Measurements from ENCODE around the gene RAB11B. TPM values are rescaled to one million over a fixed set of nuclear protein-coding genes. Genes with fewer than 3 reads are reported as not detected.

Gene RAB11B
- total and polyA plus RNA-seq, 9 of the 15 experiments (the other 6 are each of a cell fraction or from before 2014, with no cell fraction given), result 0.74 to 71.0 (median 13.8) TPM

- TF ChIP-seq, protein P1, sequence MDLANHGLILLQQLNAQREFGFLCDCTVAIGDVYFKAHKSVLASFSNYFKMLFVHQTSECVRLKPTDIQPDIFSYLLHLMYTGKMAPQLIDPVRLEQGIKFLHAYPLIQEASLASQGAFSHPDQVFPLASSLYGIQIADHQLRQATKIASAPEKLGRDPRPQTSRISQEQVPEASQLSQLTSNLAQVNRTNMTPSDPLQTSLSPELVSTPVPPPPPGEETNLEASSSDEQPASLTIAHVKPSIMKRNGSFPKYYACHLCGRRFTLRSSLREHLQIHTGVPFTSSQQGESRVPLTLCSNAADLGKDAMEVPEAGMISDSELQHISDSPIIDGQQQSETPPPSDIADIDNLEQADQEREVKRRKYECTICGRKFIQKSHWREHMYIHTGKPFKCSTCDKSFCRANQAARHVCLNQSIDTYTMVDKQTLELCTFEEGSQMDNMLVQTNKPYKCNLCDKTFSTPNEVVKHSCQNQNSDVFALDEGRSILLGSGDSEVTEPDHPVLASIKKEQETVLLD (IDR thresholded peaks at IDR 0.05), result peak; percentile 57; the same call in 1 of the 2 replicates
- TF ChIP-seq ZNF764 (CRISPR knock-in tag; IDR thresholded peaks at IDR 0.05; ENCODE audit: low read depth) (no peak), ZBTB26 (CRISPR knock-in tag; IDR thresholded peaks at IDR 0.05) (no peak), ZNF282 (CRISPR knock-in tag; IDR thresholded peaks at IDR 0.05) (no peak), ZBED1 (IDR thresholded peaks at IDR 0.05) (0 out of 2 replicates have a peak, but pooled peaks have one; percentile 61), PCBP2 (IDR thresholded peaks at IDR 0.05; ENCODE audit: low read depth, low read length, poor library complexity, severe bottlenecking) (no peak), THRAP3 (IDR thresholded peaks at IDR 0.05; ENCODE audit: borderline replicate concordance) (no peak), RCOR1 (IDR thresholded peaks at IDR 0.05; ENCODE audit: borderline replicate concordance in 1 of 2, low read depth in 2 of 2, low read length in 2 of 2) (peak in 1 of 2 experiments; percentile 80; a peak in 1 of 4 replicates), KLF16 (IDR thresholded peaks at IDR 0.05) (0 out of 2 replicates have a peak, but pooled peaks have one; percentile 38), CEBPG (CRISPR knock-in tag; IDR thresholded peaks at IDR 0.05) (no peak), CEBPG (tag; conservative IDR thresholded peaks at IDR 0.05 in 1 of 2, IDR thresholded peaks at IDR 0.05 in 1 of 2) (no peak), RBM17 (IDR thresholded peaks at IDR 0.05; ENCODE audit: borderline replicate concordance, low read depth, low read length) (no peak), ZNF668 (CRISPR knock-in tag; IDR thresholded peaks at IDR 0.05) (no peak), NBN (IDR thresholded peaks at IDR 0.05; ENCODE audit: low read depth) (peak; percentile 58; the same call in 1 of the 2 replicates), TAF15 (IDR thresholded peaks at IDR 0.05; ENCODE audit: low read depth, low read length) (no peak), TFAM (CRISPR knock-in tag; conservative IDR thresholded peaks at IDR 0.05) (no peak), TAF7 (tag; IDR thresholded peaks at IDR 0.05) (no peak), ZBTB17 (CRISPR knock-in tag; IDR thresholded peaks at IDR 0.05) (0 out of 2 replicates have a peak, but pooled peaks have one; percentile 51), CREM (IDR thresholded peaks at IDR 0.05; ENCODE audit: low read depth) (peak; percentile 53; the same call in 1 of the 2 replicates), LEF1 (IDR thresholded peaks at IDR 0.05) (0 out of 2 replicates have a peak, but pooled peaks have one; percentile 35), CCNT2 (IDR thresholded peaks at IDR 0.05; ENCODE audit: borderline replicate concordance, extremely low read depth, insufficient read length, low read depth, low read length) (no peak)
- TF ChIP-seq, protein P2, sequence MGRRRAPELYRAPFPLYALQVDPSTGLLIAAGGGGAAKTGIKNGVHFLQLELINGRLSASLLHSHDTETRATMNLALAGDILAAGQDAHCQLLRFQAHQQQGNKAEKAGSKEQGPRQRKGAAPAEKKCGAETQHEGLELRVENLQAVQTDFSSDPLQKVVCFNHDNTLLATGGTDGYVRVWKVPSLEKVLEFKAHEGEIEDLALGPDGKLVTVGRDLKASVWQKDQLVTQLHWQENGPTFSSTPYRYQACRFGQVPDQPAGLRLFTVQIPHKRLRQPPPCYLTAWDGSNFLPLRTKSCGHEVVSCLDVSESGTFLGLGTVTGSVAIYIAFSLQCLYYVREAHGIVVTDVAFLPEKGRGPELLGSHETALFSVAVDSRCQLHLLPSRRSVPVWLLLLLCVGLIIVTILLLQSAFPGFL (CRISPR knock-in tag; IDR thresholded peaks at IDR 0.05), result no peak
- TF ChIP-seq, protein P3, sequence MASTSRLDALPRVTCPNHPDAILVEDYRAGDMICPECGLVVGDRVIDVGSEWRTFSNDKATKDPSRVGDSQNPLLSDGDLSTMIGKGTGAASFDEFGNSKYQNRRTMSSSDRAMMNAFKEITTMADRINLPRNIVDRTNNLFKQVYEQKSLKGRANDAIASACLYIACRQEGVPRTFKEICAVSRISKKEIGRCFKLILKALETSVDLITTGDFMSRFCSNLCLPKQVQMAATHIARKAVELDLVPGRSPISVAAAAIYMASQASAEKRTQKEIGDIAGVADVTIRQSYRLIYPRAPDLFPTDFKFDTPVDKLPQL (IDR thresholded peaks at IDR 0.05; ENCODE audit: extremely low read depth, insufficient read length), result no peak
Measured at GRCh38 chr19:8371011-8371804, 19.0 kb upstream of the RAB11B start (continued).

Data from K562 (cell line).